Inflammatory macrophage treated with lipopolysaccharide for 1 hour (primary cell): ENCODE measurements around the gene TVP23A.
A peak's percentile ranks its signal among the peaks of the same experiment; 100 is the strongest.
"Not testable (repeated sequence)": the region's sequence is repeated elsewhere in the genome, so short reads cannot be mapped to it uniquely, and the experiment has no call there.

Experiments
- DNase-seq, 2 donors: peaks; one replicate each; pipeline ENCODE4 v3.0.0-alpha.2; 2020 to 2022

Gene TVP23A

DNA sequence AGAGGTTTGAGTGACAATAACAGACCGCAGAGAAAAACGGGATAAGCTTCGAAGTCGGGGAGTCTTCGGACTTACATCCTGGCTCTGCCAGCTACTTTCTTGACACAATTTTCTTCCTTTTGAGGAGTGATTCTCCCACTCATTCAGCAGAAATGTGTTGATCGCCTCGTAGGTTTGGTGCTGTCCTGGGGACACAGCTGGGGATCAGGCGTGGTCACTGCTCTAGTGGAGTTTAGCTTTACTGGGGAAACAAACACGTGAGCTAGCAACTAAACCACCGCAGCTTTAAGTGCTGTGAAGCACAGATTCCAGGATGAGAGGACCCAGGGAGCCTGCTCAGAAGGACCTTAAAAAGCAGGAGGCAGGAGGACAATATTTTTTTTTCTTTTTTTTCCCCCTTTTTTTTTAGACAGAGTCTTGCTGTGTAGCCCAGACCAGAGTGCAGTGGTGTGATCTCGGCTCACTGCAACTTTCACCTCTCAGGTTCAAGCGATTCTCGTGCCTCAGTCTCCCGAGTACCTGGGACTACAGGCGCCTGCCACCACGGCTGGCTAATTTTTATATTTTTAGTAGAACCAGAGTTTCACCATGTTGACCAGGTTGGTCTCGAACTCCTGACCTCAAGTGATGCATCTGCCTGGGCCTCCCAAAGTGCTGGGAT lies 74.1 kb downstream of the TVP23A start:
- no peak for DNase-seq

- DNase-seq, result peak; percentile 98 to 100
These were observed 74.8 kb downstream of the TVP23A start, which contains the start of gene NUBP1 for GRCh38 chr16:10743610-10744369. Gene NUBP1 (plus strand): TSS chr16:10743842. CDS start chr16:10743864, 22 bp downstream.

DNA sequence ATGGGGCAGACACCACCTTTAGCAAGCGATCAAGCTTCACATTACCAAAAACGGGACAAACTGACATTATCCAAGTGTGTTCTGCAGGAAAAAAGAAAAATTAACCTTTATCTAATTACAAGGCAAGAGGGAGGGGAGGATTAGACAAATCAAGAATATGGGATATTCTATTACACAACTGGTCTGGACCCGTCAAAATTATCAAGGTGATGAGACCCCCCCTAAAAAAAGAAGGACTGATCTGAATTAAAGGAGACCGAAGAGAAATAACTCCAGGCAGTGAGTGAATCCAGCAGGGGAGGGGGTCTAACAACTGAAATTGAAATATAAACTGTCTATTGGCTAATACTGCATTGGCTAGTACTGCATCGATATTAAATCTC lies 75.4 kb downstream of the TVP23A start:
- DNase-seq, result no peak

DNA sequence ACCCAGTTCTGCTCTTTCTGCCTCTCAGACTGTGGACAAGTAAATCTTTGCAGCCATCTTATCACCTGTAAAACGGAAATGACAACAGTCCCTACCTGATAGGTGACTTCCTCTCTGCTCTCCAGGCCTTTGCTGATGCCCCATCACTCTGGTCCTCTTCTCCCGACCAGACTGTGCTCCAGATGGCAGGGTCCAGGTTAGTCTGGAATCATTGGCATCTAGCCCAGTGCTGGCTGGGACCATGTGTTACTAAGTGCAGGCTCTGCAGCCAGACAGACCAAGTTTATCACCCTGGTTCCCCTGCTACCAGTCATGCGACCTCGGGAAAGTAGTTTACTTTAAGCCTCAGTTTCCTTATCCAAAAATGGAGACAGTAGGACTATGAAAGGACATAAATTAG lies 76.8 kb downstream of the TVP23A start:
- no peak for DNase-seq

GRCh38 chr16:10741249-10741648 lies 77.3 kb downstream of the TVP23A start:
- not testable (repeated sequence) for DNase-seq

DNA sequence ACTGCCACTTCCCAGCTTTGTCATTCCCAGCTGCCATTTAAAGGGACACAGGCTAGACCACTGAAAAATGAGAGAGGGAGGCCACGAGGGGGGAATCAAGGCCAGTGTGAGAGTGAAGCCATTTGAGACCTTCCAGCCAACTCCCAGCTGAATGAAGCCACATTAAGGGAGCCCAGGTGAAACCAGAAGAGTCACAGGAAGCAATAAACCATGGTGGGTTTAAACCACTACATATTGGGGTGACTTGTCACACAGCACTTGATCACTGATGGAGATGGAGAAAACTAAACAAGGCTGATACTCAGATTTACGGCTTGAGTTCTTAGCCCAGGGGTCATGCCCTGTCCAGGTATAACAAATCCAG lies 77.8 kb downstream of the TVP23A start:
- DNase-seq, result no peak

GRCh38 chr16:10740000-10740844 lies 78.4 kb downstream of the TVP23A start:
- no peak for DNase-seq

- DNase-seq, result peak; percentile 81 to 89
These were observed 80.1 kb downstream of the TVP23A start for GRCh38 chr16:10738231-10739077.

GRCh38 chr16:10737068-10737625 lies 81.4 kb downstream of the TVP23A start:
- peak; percentile 51 to 92 for DNase-seq

DNA sequence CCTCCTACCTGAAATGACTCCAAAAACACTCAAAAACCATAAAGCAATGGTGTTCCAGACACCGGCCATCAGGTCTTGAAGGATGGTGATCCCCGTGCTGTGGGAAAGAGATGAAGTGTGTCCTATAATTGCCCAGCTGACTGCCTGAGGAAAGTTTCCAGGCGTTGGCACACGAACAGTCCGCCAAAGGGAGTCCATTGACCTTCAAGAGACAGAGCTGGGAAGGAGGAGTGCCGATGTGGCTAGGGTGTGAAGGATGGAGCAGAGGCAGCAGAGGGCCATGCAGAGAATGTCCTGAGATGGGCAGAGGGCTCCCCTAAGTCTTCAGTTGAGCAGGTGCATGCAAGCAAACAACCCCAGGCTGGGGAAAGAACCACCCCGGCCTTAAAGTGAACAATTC lies 86.8 kb downstream of the TVP23A start:
- no peak for DNase-seq

GRCh38 chr16:10729104-10730048 lies 89.2 kb downstream of the TVP23A start:
- no peak for DNase-seq

DNA sequence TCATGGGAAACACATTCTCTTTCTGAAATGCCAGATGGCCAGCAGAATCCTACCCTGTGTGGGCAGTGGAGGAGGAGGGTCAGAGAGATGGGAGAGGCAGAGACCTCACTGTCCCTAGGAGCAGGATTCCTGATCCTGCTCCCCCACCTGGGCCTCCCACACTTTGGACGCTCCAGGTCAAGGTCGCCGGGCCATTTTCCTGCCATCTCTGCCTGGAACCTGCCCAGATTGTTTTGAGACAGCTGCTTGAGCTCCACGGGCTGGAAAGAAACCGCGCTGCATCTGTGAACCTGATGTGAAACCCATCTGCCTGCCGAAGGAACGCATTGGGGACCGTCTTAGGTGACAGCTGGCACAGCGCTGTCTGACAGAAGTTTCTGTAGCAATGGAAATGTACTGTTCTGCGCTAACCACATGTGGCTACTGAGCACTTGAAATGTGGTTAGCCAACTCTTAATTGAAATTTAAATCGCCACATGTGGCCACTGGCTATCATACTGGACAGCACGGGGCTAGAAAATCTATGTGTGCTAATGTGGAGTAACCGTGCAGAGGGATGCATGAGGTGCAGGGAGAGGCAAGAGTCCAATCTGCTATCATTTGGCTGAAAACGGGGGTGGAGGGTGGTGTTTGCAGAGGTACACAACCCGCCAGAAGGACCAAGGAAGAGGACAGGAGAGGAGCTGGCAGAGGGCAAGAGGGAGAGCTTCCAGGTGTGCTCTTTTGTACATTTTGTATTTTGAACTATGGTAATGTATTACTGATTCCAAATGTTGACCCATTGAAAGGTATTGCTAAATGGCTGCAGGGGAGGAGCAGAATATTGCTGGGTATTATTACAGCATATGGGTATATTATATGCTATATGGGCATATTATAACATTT lies 90.3 kb downstream of the TVP23A start:
- DNase-seq, result no peak
